ENCODE results near the gene ASB2.

ASB2 gene

DNA sequence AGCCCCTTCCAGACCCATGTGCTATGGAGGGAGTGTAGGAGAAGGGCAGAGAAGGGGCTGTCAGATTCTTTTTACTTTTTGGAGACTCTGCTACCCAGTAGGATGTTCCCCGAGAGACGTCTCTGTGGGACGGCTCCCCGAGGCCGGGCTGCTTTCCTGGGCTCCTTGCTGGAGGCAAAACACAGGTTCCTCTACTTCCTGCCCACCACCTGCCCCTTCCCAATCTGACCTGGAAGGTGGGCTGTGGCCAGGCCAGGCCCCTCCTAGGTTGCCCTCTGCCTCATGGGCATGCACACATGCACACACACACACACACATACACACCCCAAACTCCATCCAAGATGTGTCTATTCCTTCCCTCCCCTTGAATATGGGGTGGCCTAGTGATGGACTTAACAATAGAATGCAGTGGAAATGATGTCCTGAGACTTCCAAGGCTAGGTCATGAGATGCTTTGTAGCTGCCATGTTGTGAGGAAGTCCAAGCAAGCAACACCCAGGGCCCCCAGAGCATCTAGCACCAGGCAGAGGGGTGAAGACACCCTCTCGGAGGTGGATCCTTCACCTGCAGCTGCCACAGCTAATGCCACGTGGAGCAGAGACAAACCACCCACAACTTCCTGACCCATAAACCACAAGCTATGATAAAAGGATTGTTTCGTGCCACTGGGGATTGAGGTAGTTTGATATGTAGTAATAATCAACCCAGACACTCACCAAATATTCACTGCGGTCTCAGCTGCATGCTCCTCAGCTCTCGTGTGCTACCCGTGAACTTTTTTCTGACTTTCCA lies 1.6 kb upstream of the ASB2 start:
- no peak for DNase-seq

DNA sequence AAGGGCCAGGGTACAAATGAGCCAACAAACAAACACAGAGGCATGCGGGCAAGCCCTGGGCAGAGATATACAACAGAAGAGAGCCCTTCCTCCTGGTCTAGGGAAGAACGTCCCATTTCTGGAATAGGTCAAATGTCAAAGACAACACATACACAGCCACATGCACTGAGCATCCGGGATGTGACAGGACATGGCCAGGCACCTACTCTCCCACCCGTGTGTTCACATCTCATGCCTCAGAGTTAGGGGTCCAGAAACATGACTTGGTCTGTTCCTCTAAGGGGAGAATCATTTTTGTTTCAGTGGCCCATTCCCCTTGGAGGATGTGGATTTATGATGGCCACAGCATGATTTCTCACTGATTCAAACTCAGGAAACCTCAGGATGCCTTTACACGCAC lies 801 bp upstream of the ASB2 start:
- no peak for DNase-seq

DNA sequence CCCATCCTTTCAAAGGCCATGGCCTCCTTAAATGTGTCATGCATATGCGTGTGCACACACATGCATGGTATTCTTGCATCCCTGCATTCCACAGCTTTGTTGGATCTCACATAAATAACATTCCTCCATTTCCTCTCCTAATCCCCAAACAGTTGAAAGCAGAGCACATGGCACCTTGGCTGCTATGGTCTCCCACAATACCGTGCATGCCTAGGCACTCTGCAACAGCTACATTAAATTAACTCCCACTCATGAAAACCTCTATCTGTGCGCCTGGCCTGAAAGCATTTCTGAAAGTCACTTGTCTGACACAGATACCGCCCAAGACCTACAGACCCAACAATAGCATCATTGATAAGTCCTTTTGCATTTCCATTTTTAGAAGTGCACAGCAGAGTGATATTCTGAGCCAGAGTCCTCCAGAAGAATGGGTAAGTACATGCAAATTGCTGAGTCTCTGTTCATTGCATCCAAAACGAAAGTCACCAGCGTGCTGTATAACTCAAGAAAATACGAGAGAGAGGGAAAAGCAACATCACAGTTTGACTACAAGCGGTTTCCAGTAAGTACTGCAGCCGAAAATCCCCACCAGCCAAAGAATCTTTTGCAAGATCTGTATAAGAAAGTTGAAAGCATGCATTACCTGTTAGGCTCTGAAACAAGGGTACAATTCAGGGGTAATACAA lies 436 bp downstream of the ASB2 start:
- DNase-seq: no peak

GRCh38 chr14:93974833-93975232 lies 1.5 kb downstream of the ASB2 start:
- no peak for DNase-seq

GRCh38 chr14:93974299-93974698 lies 2.1 kb downstream of the ASB2 start:
- no peak for DNase-seq

GRCh38 chr14:93973607-93974006 lies 2.8 kb downstream of the ASB2 start:
- DNase-seq: no peak

- DNase-seq: no peak
Observed at GRCh38 chr14:93972618-93973205, 3.7 kb downstream of the ASB2 start.

DNA sequence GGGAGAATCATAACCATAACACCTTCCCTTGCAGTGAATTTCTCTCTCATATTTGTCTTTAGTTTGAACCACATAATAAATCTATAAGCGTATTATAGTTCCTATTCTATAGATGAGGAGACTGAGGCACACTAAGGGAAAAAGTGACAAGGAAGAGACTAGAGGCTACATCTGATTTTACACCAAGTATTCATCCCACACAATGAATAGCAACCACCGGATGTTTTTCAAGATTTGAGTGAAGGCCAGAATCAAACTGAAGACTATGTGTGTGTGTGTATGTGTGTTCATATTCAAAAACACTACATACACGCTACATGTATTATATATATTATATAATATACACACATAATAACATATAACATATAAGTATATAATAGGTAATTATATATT lies 4.7 kb downstream of the ASB2 start:
- DNase-seq: no peak

GRCh38 chr14:93970965-93971634 lies 5.3 kb downstream of the ASB2 start:
- DNase-seq: no peak

DNA sequence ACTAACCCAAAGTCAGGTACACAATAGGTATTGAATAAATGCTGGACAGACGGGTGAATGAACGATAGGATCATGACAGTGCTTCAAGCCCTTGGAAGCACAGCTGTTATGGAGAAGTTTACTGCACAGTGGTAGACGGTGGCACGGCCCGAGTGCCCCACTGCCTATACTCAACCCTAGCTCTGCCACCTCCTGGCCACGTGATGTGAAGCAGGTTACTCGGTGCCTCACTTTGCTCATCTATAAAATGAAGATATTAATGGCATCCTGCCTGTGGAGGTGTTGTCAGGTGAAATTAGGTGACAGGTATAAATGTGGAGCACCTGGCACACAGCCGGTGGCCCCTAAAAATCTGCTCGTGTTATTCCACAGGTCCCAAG lies 5.8 kb downstream of the ASB2 start:
- DNase-seq: no peak

GRCh38 chr14:93969082-93969828 lies 7.1 kb downstream of the ASB2 start:
- no peak for DNase-seq

- DNase-seq: no peak
Observed at GRCh38 chr14:93967637-93968250, 8.6 kb downstream of the ASB2 start.

DNA sequence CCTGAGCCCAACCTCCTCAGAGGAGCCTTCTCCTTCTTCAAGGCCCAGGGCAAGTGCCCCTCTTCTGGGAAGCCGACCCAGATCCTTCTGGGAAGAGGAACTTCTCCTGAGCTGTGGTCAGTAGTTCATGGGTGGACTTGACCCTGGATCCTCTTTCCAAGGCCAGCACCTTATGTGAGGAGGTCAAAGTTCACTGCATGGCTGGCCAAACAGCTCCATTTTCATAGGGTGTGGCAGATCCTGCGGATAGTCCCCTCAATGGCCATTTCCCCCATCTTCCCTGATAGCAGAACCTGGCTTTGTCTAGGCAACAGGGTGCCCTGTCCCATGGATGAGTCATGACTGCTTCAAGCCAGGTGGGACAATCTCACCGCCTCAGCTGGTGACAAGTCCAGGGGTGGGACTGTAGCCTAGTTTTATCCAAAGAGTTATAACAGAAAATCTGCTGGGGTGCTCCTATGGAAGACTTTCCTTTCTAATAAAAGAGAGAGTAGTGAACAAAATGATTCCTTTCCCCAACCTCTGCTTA lies 10.4 kb downstream of the ASB2 start:
- DNase-seq: no peak

DNA sequence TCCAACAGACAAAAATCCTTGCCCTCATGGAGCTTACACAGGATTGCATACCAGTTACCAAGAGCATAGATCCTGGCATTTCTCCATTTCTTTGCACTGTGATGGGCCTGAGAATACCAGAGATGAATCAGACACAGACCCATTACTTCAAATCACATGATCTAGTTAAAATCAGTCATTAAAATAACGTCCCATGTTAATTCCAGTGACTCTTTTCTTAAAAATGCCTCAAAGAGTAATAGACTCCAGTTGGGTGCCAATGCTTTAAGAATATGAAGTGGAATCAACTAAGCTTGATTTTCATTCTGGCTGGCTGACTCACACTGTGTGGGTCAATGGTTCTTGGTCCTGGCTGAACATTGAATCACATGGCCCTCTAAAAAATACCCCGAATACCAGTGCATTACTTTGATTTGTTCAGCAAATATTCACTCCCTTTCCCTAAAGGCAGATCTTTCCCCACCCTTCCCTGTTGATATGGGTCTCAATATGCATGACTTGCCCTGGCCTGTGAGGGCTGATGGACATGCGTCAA lies 11.0 kb downstream of the ASB2 start:
- no peak for DNase-seq

DNA sequence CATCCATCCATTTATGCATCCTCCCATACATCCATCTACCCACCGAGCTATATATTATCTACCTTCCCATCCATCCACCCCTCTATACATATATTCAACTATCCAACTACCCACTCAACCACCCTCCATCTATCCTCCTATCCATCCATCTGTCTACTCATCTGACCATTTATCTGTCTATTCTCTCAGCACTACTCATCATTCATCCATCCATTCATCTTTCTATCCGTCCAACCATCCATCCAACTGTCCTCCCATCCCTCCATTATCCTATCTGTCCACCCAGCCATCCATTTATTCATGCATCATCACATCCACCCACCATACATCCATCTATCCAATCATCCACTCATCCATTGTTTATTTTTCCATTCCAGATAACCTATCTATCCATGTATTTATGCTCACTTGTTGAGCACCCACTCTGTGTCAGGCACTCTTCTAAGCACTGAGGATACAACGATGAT lies 11.5 kb downstream of the ASB2 start:
- no peak for DNase-seq

DNA sequence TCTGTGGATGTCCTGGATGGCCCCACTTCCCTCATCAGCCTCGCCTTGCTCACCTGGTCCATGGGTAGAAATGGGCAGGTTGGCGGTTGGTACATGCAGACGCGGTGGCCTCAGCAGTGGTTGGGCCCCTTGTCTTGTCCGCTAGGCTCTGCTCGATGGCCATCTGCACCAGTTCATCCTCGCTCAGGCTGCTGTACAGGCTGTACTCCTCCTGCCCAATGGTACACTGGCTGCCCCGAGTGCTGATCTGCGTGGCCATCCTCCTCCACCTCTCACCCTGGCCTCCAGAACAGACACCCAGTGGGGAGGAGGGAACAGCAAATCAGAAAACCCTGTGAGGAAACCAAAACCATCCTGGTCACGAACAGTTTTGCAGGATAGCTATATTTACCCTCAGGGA lies 12.1 kb downstream of the ASB2 start:
- DNase-seq: no peak

DNA sequence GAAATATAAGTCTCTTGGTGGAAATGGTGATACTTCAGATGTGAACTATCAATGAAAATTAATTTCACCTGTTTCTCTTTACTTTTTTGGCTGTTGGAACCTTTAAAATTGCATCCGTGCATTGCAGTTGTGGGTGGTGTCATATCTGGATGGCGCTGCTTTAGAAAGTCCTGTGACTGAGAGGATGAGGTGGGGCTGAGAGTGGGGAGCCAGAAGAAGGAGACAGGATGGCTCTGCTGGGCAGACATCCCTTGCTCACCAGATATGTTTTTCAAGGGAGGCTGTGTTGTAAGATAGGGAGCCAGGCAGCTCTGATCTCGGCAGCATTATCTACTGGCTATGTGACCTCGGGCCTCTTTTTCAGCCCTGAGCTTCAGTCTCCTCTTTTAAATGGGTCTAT lies 12.7 kb downstream of the ASB2 start:
- DNase-seq: no peak

DNA sequence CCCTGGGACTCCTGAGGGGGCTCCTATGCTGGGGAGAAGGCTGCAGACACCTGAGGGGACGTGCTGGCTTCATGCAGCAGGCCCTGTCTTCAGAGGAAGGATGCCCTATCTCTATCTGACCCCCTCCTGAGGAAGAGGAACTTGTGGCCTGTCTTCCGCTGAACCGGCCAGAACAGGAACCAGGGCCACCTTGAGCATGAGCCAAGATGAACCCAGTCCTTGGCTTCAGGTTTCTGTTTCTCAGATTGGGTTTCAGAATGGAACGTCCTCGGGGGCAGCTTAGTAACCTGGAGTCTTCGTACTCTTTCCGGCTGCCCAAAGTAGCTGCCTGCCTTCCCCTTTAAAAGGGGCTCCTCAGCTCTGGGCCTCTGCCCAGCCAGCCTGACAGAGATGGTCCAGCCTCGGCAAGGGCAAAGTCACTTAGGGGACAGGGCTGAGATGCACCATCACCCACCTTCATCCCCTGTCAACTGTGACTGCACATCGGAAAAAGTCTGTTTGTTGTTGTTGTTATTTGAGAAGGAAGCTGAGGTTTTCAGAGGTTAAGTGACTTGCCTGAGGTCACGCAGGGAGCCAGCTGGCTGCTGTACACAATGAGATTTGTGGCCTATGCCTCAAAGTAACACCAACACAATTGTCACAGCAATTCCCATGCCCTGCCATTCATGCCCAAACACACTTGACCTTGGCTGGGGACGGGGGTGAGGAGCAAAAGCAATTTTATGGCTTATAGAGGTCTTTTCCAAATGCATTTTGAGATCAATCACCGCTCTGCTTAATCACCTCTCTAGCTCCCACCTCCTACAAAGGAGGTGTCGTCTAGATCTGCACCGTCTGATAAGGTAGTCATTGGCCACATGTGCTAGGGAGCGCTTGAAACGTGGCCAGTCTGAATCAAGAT lies 13.4 kb downstream of the ASB2 start:
- DNase-seq: no peak

DNA sequence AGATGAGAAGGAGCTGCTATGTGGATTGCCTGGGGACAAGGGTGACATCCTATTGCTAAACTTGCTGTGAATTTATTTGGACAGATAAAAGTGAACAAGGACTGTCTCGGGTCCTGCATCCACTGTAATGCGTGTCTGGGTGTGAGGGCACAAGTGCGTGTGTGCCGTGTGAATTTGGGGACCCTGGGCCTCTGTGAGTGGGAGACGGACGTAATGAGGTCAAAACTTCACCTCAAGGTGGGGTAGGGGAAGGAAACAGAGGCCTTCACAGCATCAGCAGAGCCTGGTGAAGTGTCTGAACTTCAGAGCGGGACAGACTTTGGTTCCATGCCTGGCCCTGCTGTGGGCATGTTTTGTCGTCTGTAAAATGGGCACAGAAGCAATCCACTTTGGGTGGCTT lies 14.8 kb downstream of the ASB2 start:
- DNase-seq: no peak

DNA sequence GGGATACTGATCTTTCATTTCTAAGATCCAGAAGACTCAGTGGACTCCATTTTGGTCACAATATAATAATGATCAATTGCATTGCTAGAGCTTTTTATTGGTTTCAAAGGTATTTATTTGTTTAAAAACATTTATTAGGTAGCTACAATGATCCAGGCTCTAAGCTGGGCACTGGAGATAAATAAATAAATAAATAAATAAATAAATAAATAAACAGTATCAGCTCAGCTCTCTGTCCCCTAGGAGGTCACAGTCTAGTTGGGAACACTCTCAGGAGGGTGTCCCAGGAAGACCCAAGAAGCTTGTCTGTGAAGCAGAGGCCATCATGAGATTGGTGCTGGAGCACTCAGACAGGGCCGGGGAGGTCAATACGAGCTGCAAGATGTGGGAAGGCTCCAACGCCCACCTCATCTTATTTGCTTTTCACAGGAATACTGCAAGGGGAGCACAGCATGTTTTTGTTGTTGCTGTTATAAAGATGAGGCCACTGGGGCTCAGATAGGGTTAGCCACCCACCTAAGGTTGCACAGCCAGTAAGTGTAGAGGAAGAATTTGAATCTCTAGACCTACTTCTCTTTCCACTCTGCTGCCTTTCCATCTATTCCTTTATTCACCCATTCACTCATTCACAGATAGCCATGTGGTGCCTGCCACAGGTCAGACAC lies 15.5 kb downstream of the ASB2 start:
- DNase-seq: no peak

Measured in NCI-H2081 treated with DMSO at 0.1 percent for 48 hours (cell line).